Uterus (tissue), 4 donors: Measurements from ENCODE around the gene ROPN1. TPM values are rescaled to one million over a fixed set of nuclear protein-coding genes. Genes with fewer than 3 reads are reported as not detected.
"Not testable (repeated sequence)": the region's sequence is repeated elsewhere in the genome, so short reads cannot be mapped to it uniquely, and the experiment has no call there.

Experiments
- DNase-seq, 2 donors: peaks; one replicate each; pipeline ENCODE4 v3.0.0-alpha.2; 2019 to 2020
- H3K27ac ChIP-seq, 2 donors: fragments of 200-600 bp; sonication (generic); 1 replicate in 1 of 2; 2 replicates in 1 of 2; pipeline ENCODE4 v1.5.1; 2016 to 2018
- H3K27me3 ChIP-seq, 2 donors: fragments of 200-600 bp; sonication (generic); one replicate each; pipeline ENCODE4 v1.5.1; 2018 to 2019; ENCODE audit warnings: control low read depth in 1 of 2
- H3K36me3 ChIP-seq, 2 donors: fragments of 200-600 bp; sonication (generic); one replicate each; pipeline ENCODE4 v1.5.1; 2019; ENCODE audit warnings: control low read depth in 1 of 2
- H3K4me1 ChIP-seq, 2 donors: fragments of 200-600 bp; sonication (generic); one replicate each; pipeline ENCODE4 v1.5.1; 2018 to 2019; ENCODE audit warnings: control low read depth in 1 of 2
- H3K4me3 ChIP-seq, 2 donors: fragments of 200-600 bp; sonication (generic); 1 replicate in 1 of 2; 2 replicates in 1 of 2; pipeline ENCODE4 v1.5.1; 2018 to 2019; ENCODE audit warnings: mild to moderate bottlenecking in 1 of 2
- H3K9me3 ChIP-seq, 2 donors: fragments of 200-600 bp; sonication (generic); one replicate each; pipeline ENCODE4 v1.5.1; 2019; ENCODE audit warnings: control low read depth in 1 of 2
- CTCF ChIP-seq, 4 experiments: fragments of 200-600 bp in 2 of 4; fragments of 450-650 bp in 2 of 4; sonication (generic) in 2 of 4; IDR thresholded peaks; one replicate each; pipeline ENCODE4 v1.5.1; 2016 to 2019; ENCODE audit warnings: antibody characterized with exemption in 4 of 4, mild to moderate bottlenecking in 2 of 4, moderate library complexity in 1 of 4
- POLR2A ChIP-seq, 2 donors: fragments of 450-650 bp; IDR thresholded peaks; one replicate each; pipeline ENCODE4 v1.6.1; 2016; ENCODE audit warnings: antibody characterized with exemption in 2 of 2, mild to moderate bottlenecking in 1 of 2, moderate library complexity in 1 of 2
- intact Hi-C: fragments of 100-400 bp; cut with DNase I; formaldehyde crosslinking; loops from one replicate; pipeline ENCODE4 v1.15.1; 2023; ENCODE audit warnings: low total_unique reads
- total RNA-seq, 4 donors: library from RNA; depleted of rRNA in 3 of 4; stranded (reverse); fragments of >200 nt in 3 of 4; gene quantifications; one replicate each; pipeline versions ENCODE4 v1.1.0 to v1.2.4, GENCODE V29; 2014 to 2023
- donor health status: DM: yes; HTN: yes; CAD: no.

The ROPN1 gene
- total RNA-seq, 4 donors from 2014 or later = not detected

GRCh38 chr3:123993818-123994217 is 1.9 kb upstream of the ROPN1 start:
- no peak overlapping the region for H3K4me3 ChIP-seq
- intact Hi-C loops = no loop called here
- no peak overlapping the region for H3K27ac ChIP-seq
- no peaks in the 10 kb centered on the region for H3K27me3 ChIP-seq
- no peaks in the 10 kb centered on the region for H3K36me3 ChIP-seq
- no peaks in the 10 kb centered on the region for H3K9me3 ChIP-seq
- no peak for TF ChIP-seq CTCF (IDR thresholded peaks at IDR 0.05)
- TF ChIP-seq POLR2A (IDR thresholded peaks at IDR 0.05) = no peak
- H3K4me1 ChIP-seq = no peaks in the 10 kb centered on the region
- no peak for DNase-seq

- Histone ChIP-seq H3K9me3 (no peaks in the 10 kb centered on the region), H3K4me3 (no peak overlapping the region), H3K27me3 (no peaks in the 10 kb centered on the region), H3K27ac (no peak overlapping the region), H3K36me3 (no peaks in the 10 kb centered on the region), H3K4me1 (no peaks in the 10 kb centered on the region)
- intact Hi-C loops = no loop called here
- TF ChIP-seq POLR2A (IDR thresholded peaks at IDR 0.05) (no peak), CTCF (IDR thresholded peaks at IDR 0.05) (no peak)
- DNase-seq = no peak
Measured at GRCh38 chr3:123986427-123986826, 5.5 kb downstream of the ROPN1 start.

- H3K36me3 ChIP-seq = no peaks in the 10 kb centered on the region
- TF ChIP-seq CTCF (IDR thresholded peaks at IDR 0.05) (no peak), POLR2A (IDR thresholded peaks at IDR 0.05) (no peak)
- no peak overlapping the region for H3K27ac ChIP-seq
- no peaks in the 10 kb centered on the region for H3K9me3 ChIP-seq
- intact Hi-C loops = no loop called here
- no peaks in the 10 kb centered on the region for H3K4me1 ChIP-seq
- no peaks in the 10 kb centered on the region for H3K27me3 ChIP-seq
- no peak for DNase-seq
- H3K4me3 ChIP-seq = no peak overlapping the region
Measured at GRCh38 chr3:123984957-123985356, 7.0 kb downstream of the ROPN1 start.

GRCh38 chr3:123984350-123984749 is 7.6 kb downstream of the ROPN1 start:
- Histone ChIP-seq H3K4me3 (no peak overlapping the region), H3K27ac (no peak overlapping the region), H3K36me3 (no peaks in the 10 kb centered on the region), H3K4me1 (no peaks in the 10 kb centered on the region), H3K9me3 (no peaks in the 10 kb centered on the region), H3K27me3 (no peaks in the 10 kb centered on the region)
- intact Hi-C loops = no loop called here
- DNase-seq = no peak
- TF ChIP-seq POLR2A (IDR thresholded peaks at IDR 0.05) (no peak), CTCF (IDR thresholded peaks at IDR 0.05) (no peak)

GRCh38 chr3:123981317-123981716 is 10.6 kb downstream of the ROPN1 start:
- H3K36me3 ChIP-seq, H3K4me3 ChIP-seq, DNase-seq, intact Hi-C loops, H3K27ac ChIP-seq, H3K4me1 ChIP-seq, H3K27me3 ChIP-seq, H3K9me3 ChIP-seq: not testable (repeated sequence)

GRCh38 chr3:123980539-123980938 is 11.4 kb downstream of the ROPN1 start:
- Histone ChIP-seq H3K4me1 (no peaks in the 10 kb centered on the region), H3K4me3 (peak overlapping the region in 1 of 2 donors; percentile 16), H3K27ac (no peak overlapping the region), H3K36me3 (no peaks in the 10 kb centered on the region), H3K9me3 (no peaks in the 10 kb centered on the region), H3K27me3 (no peaks in the 10 kb centered on the region)
- no peak for DNase-seq
- intact Hi-C loops = no loop called here
- no peak for TF ChIP-seq POLR2A (IDR thresholded peaks at IDR 0.05)
- TF ChIP-seq CTCF (IDR thresholded peaks at IDR 0.05) = no peak
